CD14-positive monocyte (primary cell): ENCODE results near the gene SALL3. TPM values are rescaled to one million over a fixed set of nuclear protein-coding genes. Genes with fewer than 3 reads are reported as not detected.

Source experiments
- DNase-seq, 3 donors: peaks; one replicate each; pipeline ENCODE4 v3.0.0-alpha.2; 2011 to 2022
- H2AFZ ChIP-seq: 2 replicates; pipeline ENCODE4 v1.6.0; 2012; ENCODE audit warnings: mild to moderate bottlenecking, low read depth, low read length, inconsistent platforms; ENCODE audit not compliant: insufficient read depth, poor library complexity, severe bottlenecking
- H3K27ac ChIP-seq, 2 donors: 1 replicate in 1 of 2; 2 replicates in 1 of 2; pipeline ENCODE4 v1.5.1; 2012 to 2013; ENCODE audit warnings: low read length in 2 of 2, control low read depth in 1 of 2, inconsistent platforms in 1 of 2, low read depth in 1 of 2, mild to moderate bottlenecking in 1 of 2
- H3K27me3 ChIP-seq, 2 donors: one replicate each; pipeline versions ENCODE4 v1.6.0 to v1.6.1; 2011 to 2013; ENCODE audit warnings: low read length in 2 of 2; ENCODE audit not compliant: control insufficient read depth in 2 of 2, insufficient read depth in 2 of 2
- H3K36me3 ChIP-seq, 2 donors: replicated peaks in 1 of 2; 1 replicate in 1 of 2; 2 replicates in 1 of 2; pipeline versions ENCODE4 v1.5.1 to v1.6.1; 2012 to 2013; ENCODE audit warnings: low read length in 2 of 2, control low read depth in 1 of 2, inconsistent platforms in 1 of 2, mild to moderate bottlenecking in 1 of 2; ENCODE audit not compliant: insufficient read depth in 2 of 2, control insufficient read depth in 1 of 2
- H3K4me1 ChIP-seq, 2 donors: 1 replicate in 1 of 2; 2 replicates in 1 of 2; pipeline versions ENCODE4 v1.5.1 to v1.6.1; 2012 to 2013; ENCODE audit warnings: low read length in 2 of 2, control low read depth in 1 of 2, inconsistent platforms in 1 of 2, mild to moderate bottlenecking in 1 of 2, moderate library complexity in 1 of 2; ENCODE audit not compliant: insufficient read depth in 2 of 2, control insufficient read depth in 1 of 2
- H3K4me2 ChIP-seq: replicated peaks from 2 replicates; pipeline ENCODE3; 2012; ENCODE audit warnings: low read length, moderate library complexity, mild to moderate bottlenecking; ENCODE audit not compliant: poor library complexity, severe bottlenecking; ENCODE audit errors: extremely low read depth
- H3K4me3 ChIP-seq, 3 experiments: fragments of 200-600 bp in 1 of 3; sonication (generic) in 1 of 3; replicated peaks in 1 of 3; 1 replicate in 2 of 3; 2 replicates in 1 of 3; pipeline ENCODE4 v1.5.1; 2011 to 2013; ENCODE audit warnings: low read length in 3 of 3, mild to moderate bottlenecking in 3 of 3, control low read depth in 2 of 3, low read depth in 2 of 3, inconsistent platforms in 1 of 3, moderate library complexity in 1 of 3
- H3K79me2 ChIP-seq: 2 replicates; pipeline ENCODE4 v1.6.0; 2012; ENCODE audit warnings: mild to moderate bottlenecking, control low read depth, inconsistent platforms, low read length, moderate library complexity; ENCODE audit not compliant: insufficient read depth
- H3K9ac ChIP-seq: 2 replicates; pipeline ENCODE4 v1.6.0; 2017; ENCODE audit warnings: low read length, mild to moderate bottlenecking; ENCODE audit not compliant: insufficient read depth, poor library complexity, severe bottlenecking
- H3K9me3 ChIP-seq, 2 donors: replicated peaks in 1 of 2; 1 replicate in 1 of 2; 2 replicates in 1 of 2; pipeline versions ENCODE4 v1.5.1 to v1.6.1; 2012 to 2013; ENCODE audit warnings: low read length in 2 of 2, control low read depth in 1 of 2; ENCODE audit not compliant: control insufficient read depth in 1 of 2, insufficient read depth in 1 of 2
- H4K20me1 ChIP-seq: 2 replicates; pipeline ENCODE4 v1.6.0; 2012; ENCODE audit warnings: mild to moderate bottlenecking, low read length, control low read depth, moderate library complexity; ENCODE audit not compliant: insufficient read depth
- H3K27ac Mint-ChIP-seq, 7 donors: one replicate each; pipeline ENCODE4 v1.8.0; 2020; ENCODE audit warnings: mild to moderate bottlenecking in 7 of 7, mixed read lengths in 7 of 7, moderate library complexity in 6 of 7, inconsistent platforms in 2 of 7
- H3K27me3 Mint-ChIP-seq, 3 donors: one replicate each; pipeline ENCODE4 v1.8.0; 2021 to 2022; ENCODE audit warnings: low read depth in 3 of 3, mild to moderate bottlenecking in 3 of 3, mixed read lengths in 3 of 3, moderate library complexity in 3 of 3, inconsistent platforms in 1 of 3
- H3K36me3 Mint-ChIP-seq, 2 donors: one replicate each; pipeline ENCODE4 v1.8.0; 2020; ENCODE audit warnings: mixed read lengths in 2 of 2, inconsistent platforms in 1 of 2, mild to moderate bottlenecking in 1 of 2
- H3K4me1 Mint-ChIP-seq: one replicate; pipeline ENCODE4 v1.8.0; 2020; ENCODE audit warnings: mild to moderate bottlenecking, mixed read lengths
- H3K4me3 Mint-ChIP-seq, 2 donors: one replicate each; pipeline ENCODE4 v1.8.0; 2020; ENCODE audit warnings: mild to moderate bottlenecking in 2 of 2, mixed read lengths in 2 of 2, moderate library complexity in 1 of 2
- H3K9me3 Mint-ChIP-seq, 7 donors: one replicate each; pipeline ENCODE4 v1.8.0; 2020 to 2022; ENCODE audit warnings: mixed read lengths in 7 of 7, mild to moderate bottlenecking in 6 of 7, moderate library complexity in 6 of 7, inconsistent platforms in 2 of 7
- CTCF ChIP-seq: fragments of 200-600 bp; IDR thresholded peaks from one replicate; pipeline ENCODE4 v1.8.0; 2022; ENCODE audit warnings: antibody characterized with exemption, mild to moderate bottlenecking
- WGBS: methylation state at CpG from one replicate; pipeline ENCODE4 v1.1.5; 2013; ENCODE audit warnings: missing lambda C conversion rate; ENCODE audit not compliant: insufficient coverage; 5-methylcytosine and 5-hydroxymethylcytosine counted together
- intact Hi-C, 2 donors: fragments of 100-400 bp; cut with micrococcal nuclease; formaldehyde crosslinking; loops; one replicate each; pipeline versions ENCODE4 v1.15.0 to v1.15.1; 2023
- polyA plus RNA-seq, 3 donors: library from polyadenylated mRNA; depleted of rRNA in 1 of 3; unstranded in 2 of 3; stranded (reverse) in 1 of 3; fragments of 300-500 nt in 2 of 3; fragments of >200 nt in 1 of 3; fragmentation: Illumina TruSeq in 2 of 3; gene quantifications; 1 replicate in 2 of 3; 2 replicates in 1 of 3; pipeline ENCODE4 v1.2.3, GENCODE V29; 2012 to 2021

Gene SALL3
- polyA plus RNA-seq, 3 donors = not detected

- H3K4me2 ChIP-seq = no peak overlapping the region
- no peak for TF ChIP-seq CTCF
- WGBS = 92% methylated on average over 21 of the region's 23 CpGs
- no peak overlapping the region for H2AFZ ChIP-seq
- Mint-ChIP-seq H3K4me3 (no peak overlapping the region), H3K9me3 (peaks cover 2 to 21% (median 18%) of the 10 kb centered on the region in 7 donors), H3K4me1 (no peaks in the 10 kb centered on the region), H3K27me3 (peaks cover 2 to 15% (median 11%) of the 10 kb centered on the region in 3 donors), H3K36me3 (no peaks in the 10 kb centered on the region), H3K27ac (no peak overlapping the region)
- no peaks in the 10 kb centered on the region for H3K27me3 ChIP-seq
- H3K9me3 ChIP-seq = peaks cover 0 to 3% of the 10 kb centered on the region in 2 donors
- no peak overlapping the region for H3K9ac ChIP-seq
- DNase-seq = no peak
- no peaks in the 10 kb centered on the region for H3K79me2 ChIP-seq
- H3K4me3 ChIP-seq = no peak overlapping the region
- intact Hi-C loops = no loop called here
- no peaks in the 10 kb centered on the region for H3K36me3 ChIP-seq
- H3K4me1 ChIP-seq = no peaks in the 10 kb centered on the region
- no peaks in the 10 kb centered on the region for H4K20me1 ChIP-seq
- no peak overlapping the region for H3K27ac ChIP-seq
Measured at GRCh38 chr18:78965260-78965659, 14.4 kb upstream of the SALL3 start.

GRCh38 chr18:78965917-78966792, 13.5 kb upstream of the SALL3 start:
- H4K20me1 ChIP-seq = no peaks in the 10 kb centered on the region

More at GRCh38 chr18:78965917-78966792, 13.5 kb upstream of the SALL3 start:
- no peak for TF ChIP-seq CTCF
- Histone ChIP-seq H3K4me1 (no peaks in the 10 kb centered on the region), H2AFZ (no peak overlapping the region), H3K4me3 (no peak overlapping the region), H3K27me3 (peaks cover 0 to under 1% of the 10 kb centered on the region in 2 donors), H3K9me3 (peaks cover 0 to 3% of the 10 kb centered on the region in 2 donors), H3K4me2 (no peak overlapping the region), H3K9ac (no peak overlapping the region), H3K36me3 (no peaks in the 10 kb centered on the region), H3K79me2 (no peaks in the 10 kb centered on the region), H3K27ac (no peak overlapping the region)
- no peak overlapping the region for H3K4me3 Mint-ChIP-seq
- DNase-seq = no peak
- H3K36me3 Mint-ChIP-seq = no peaks in the 10 kb centered on the region
- peaks cover 5 to 15% (median 9%) of the 10 kb centered on the region in 3 donors for H3K27me3 Mint-ChIP-seq
- H3K27ac Mint-ChIP-seq = no peak overlapping the region
- H3K4me1 Mint-ChIP-seq = no peaks in the 10 kb centered on the region
- WGBS = 86% methylated on average over 11 of the region's 18 CpGs
- intact Hi-C loops = no loop called here
- H3K9me3 Mint-ChIP-seq = peaks cover 2 to 21% (median 18%) of the 10 kb centered on the region in 7 donors
